ENCODE data around the gene LAMA2.

DNA sequence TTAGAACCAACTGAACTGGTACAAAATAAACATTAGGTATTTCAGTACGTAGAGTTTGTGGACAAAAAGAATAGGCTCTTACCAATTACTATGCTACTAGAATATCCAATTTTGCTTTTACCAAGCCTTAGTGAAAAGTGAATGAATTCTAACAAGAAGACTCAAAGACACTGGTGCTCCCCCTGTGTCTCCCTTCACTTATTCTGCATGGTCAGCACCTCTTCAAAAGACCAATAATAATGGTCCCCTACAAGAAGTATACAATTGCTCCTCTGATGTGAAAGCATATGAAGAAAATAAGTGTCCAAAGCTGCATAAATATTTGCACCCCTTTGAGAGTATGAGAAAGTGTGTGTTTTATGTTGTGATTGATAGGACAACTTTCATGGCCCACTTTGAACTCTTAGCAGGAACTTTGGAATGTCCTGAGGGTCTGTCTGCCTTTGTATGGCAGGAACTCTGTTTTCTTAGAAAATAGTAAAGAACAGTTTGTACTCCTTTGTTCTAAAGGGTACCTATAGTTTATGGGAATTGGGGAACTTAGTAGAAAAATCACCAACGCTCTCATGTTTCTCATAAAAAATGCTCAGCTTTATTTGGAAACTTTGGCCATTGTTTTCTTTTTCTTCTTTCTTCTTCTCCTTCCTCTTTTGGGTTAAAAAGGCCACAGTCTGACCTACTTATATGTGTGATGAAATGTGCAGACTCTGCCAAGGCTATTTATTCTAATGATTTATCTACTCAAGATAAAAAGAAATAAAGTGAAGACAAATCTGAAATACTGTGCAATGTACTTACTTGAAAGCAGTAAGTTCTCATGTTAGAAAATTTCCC is 352.4 kb downstream of the LAMA2 start:
- TF ChIP-seq CTCF (IDR thresholded peaks at IDR 0.05) (no peak), EP300 (IDR thresholded peaks at IDR 0.05) (no peak), POLR2AphosphoS5 (IDR thresholded peaks at IDR 0.05) (no peak), POLR2A (IDR thresholded peaks at IDR 0.05) (no peak)

All from stomach (tissue), 4 donors.